H9 (cell line): ENCODE results near the gene ITK. TPM values are rescaled to one million over a fixed set of nuclear protein-coding genes. Genes with fewer than 3 reads are reported as not detected.

Experiments
- DNase-seq: peaks from one replicate; pipeline ENCODE4 v3.0.0-alpha.2; 2017
- H2AFZ ChIP-seq: one replicate; pipeline ENCODE4 v1.6.1; 2013; ENCODE audit warnings: mild to moderate bottlenecking, low read length, control low read depth, moderate library complexity
- H2AK5ac ChIP-seq: 2 replicates; pipeline ENCODE4 v1.6.1; 2013; ENCODE audit warnings: low read length, control low read depth, mixed read lengths; ENCODE audit not compliant: insufficient read length
- H2BK120ac ChIP-seq: one replicate; pipeline ENCODE4 v1.6.1; 2013; ENCODE audit warnings: low read depth, mild to moderate bottlenecking, low read length, control low read depth, inconsistent platforms; ENCODE audit not compliant: poor library complexity, severe bottlenecking
- H2BK12ac ChIP-seq: 2 replicates; pipeline ENCODE4 v1.6.1; 2013; ENCODE audit warnings: low read length, control low read depth, mixed read lengths, low read depth; ENCODE audit not compliant: insufficient read length
- H2BK15ac ChIP-seq: 2 replicates; pipeline ENCODE4 v1.6.1; 2013; ENCODE audit warnings: low read depth, low read length, control low read depth
- H2BK20ac ChIP-seq: one replicate; pipeline ENCODE4 v1.6.1; 2013; ENCODE audit warnings: low read depth, mild to moderate bottlenecking, low read length, control low read depth, inconsistent platforms; ENCODE audit not compliant: poor library complexity, severe bottlenecking
- H2BK5ac ChIP-seq: 2 replicates; pipeline ENCODE4 v1.6.1; 2013; ENCODE audit warnings: low read length, control low read depth, mixed read lengths; ENCODE audit not compliant: insufficient read length
- H3K14ac ChIP-seq: 2 replicates; pipeline ENCODE4 v1.6.1; 2013; ENCODE audit warnings: low read length, control low read depth; ENCODE audit not compliant: insufficient read depth
- H3K18ac ChIP-seq: 2 replicates; pipeline ENCODE4 v1.6.1; 2013; ENCODE audit warnings: low read depth, mild to moderate bottlenecking, mixed read lengths, low read length, control low read depth; ENCODE audit not compliant: insufficient read length
- H3K23ac ChIP-seq: 2 replicates; pipeline ENCODE4 v1.6.1; 2013; ENCODE audit warnings: low read length, control low read depth, mixed read lengths, low read depth; ENCODE audit not compliant: insufficient read length
- H3K23me2 ChIP-seq: 2 replicates; pipeline ENCODE4 v1.6.1; 2013; ENCODE audit warnings: low read depth, mild to moderate bottlenecking, mixed read lengths, low read length, control low read depth; ENCODE audit not compliant: insufficient read length, poor library complexity, severe bottlenecking
- H3K27ac ChIP-seq: 2 replicates; pipeline ENCODE4 v1.5.1; 2013; ENCODE audit warnings: low read length, control low read depth, mixed read lengths, low read depth; ENCODE audit not compliant: insufficient read length
- H3K27me3 ChIP-seq: 2 replicates; pipeline ENCODE4 v1.6.1; 2013; ENCODE audit warnings: low read length, control low read depth, inconsistent platforms; ENCODE audit not compliant: insufficient read depth
- H3K4ac ChIP-seq: 2 replicates; pipeline ENCODE4 v1.6.1; 2013; ENCODE audit warnings: low read depth, mild to moderate bottlenecking, control low read depth, inconsistent platforms, low read length, moderate library complexity
- H3K4me1 ChIP-seq: 2 replicates; pipeline ENCODE4 v1.6.1; 2013; ENCODE audit warnings: low read length, control low read depth, inconsistent platforms; ENCODE audit not compliant: insufficient read depth
- H3K4me2 ChIP-seq: 2 replicates; pipeline ENCODE4 v1.6.1; 2013; ENCODE audit warnings: low read length, control low read depth, mixed read lengths; ENCODE audit not compliant: insufficient read length, insufficient read depth
- H3K56ac ChIP-seq: 2 replicates; pipeline ENCODE4 v1.6.1; 2013; ENCODE audit warnings: low read depth, mild to moderate bottlenecking, mixed read lengths, low read length, control low read depth; ENCODE audit not compliant: insufficient read length
- H3K79me1 ChIP-seq: 2 replicates; pipeline ENCODE4 v1.6.1; 2013; ENCODE audit warnings: low read depth, mild to moderate bottlenecking, moderate library complexity, low read length, control low read depth, inconsistent platforms; ENCODE audit not compliant: insufficient read depth, poor library complexity, severe bottlenecking
- H3K79me2 ChIP-seq: 2 replicates; pipeline ENCODE4 v1.6.1; 2013; ENCODE audit warnings: low read length, control low read depth, inconsistent platforms; ENCODE audit not compliant: insufficient read depth
- H3K9ac ChIP-seq: 2 replicates; pipeline ENCODE4 v1.6.1; 2013; ENCODE audit warnings: low read length, control low read depth, mixed read lengths; ENCODE audit not compliant: insufficient read length; ENCODE audit errors: extremely low read depth
- H3K9me3 ChIP-seq: one replicate; pipeline ENCODE4 v1.6.1; 2013; ENCODE audit warnings: low read depth, low read length, inconsistent platforms; ENCODE audit not compliant: control insufficient read depth
- H3T11ph ChIP-seq: one replicate; pipeline ENCODE4 v1.6.1; 2013; ENCODE audit warnings: mild to moderate bottlenecking, low read length, control low read depth, inconsistent platforms
- H4K20me1 ChIP-seq: one replicate; pipeline ENCODE4 v1.6.1; 2013; ENCODE audit not compliant: control insufficient read depth, insufficient read length, insufficient read depth
- H4K5ac ChIP-seq: 2 replicates; pipeline ENCODE4 v1.6.1; 2013; ENCODE audit warnings: low read depth, mild to moderate bottlenecking, mixed read lengths, low read length, control low read depth; ENCODE audit not compliant: insufficient read length
- H4K8ac ChIP-seq: replicated peaks from 2 replicates; pipeline ENCODE4 v1.6.1; 2013; ENCODE audit warnings: low read length, control low read depth, mixed read lengths, low read depth; ENCODE audit not compliant: insufficient read length
- H4K91ac ChIP-seq: 2 replicates; pipeline ENCODE4 v1.6.1; 2013; ENCODE audit warnings: low read depth, mild to moderate bottlenecking, moderate library complexity, mixed read lengths, low read length, control low read depth; ENCODE audit not compliant: insufficient read length
- H3K27ac Mint-ChIP-seq, 3 experiments: 2 replicates in 2 of 3; 3 replicates in 1 of 3; pipeline ENCODE4 v1.8.0; 2020 to 2021; ENCODE audit warnings: mixed read lengths in 3 of 3, mild to moderate bottlenecking in 1 of 3, moderate library complexity in 1 of 3
- H3K27me3 Mint-ChIP-seq: 2 replicates; pipeline ENCODE4 v1.8.0; 2021; ENCODE audit warnings: low read depth, mild to moderate bottlenecking, moderate library complexity, mixed read lengths
- H3K36me3 Mint-ChIP-seq, 3 experiments: 2 replicates in 2 of 3; 3 replicates in 1 of 3; pipeline ENCODE4 v1.8.0; 2020 to 2021; ENCODE audit warnings: low read depth in 3 of 3, mixed read lengths in 3 of 3; ENCODE audit not compliant: insufficient read depth in 1 of 3
- H3K4me1 Mint-ChIP-seq, 2 experiments: 2 replicates each; pipeline ENCODE4 v1.8.0; 2020; ENCODE audit warnings: mixed read lengths in 2 of 2
- H3K4me3 Mint-ChIP-seq, 2 experiments: 2 replicates in 1 of 2; 3 replicates in 1 of 2; pipeline ENCODE4 v1.8.0; 2020 to 2021; ENCODE audit warnings: mild to moderate bottlenecking in 2 of 2, mixed read lengths in 2 of 2, moderate library complexity in 1 of 2
- H3K9me3 Mint-ChIP-seq, 2 experiments: 2 replicates in 1 of 2; 3 replicates in 1 of 2; pipeline ENCODE4 v1.8.0; 2020; ENCODE audit warnings: mild to moderate bottlenecking in 2 of 2, mixed read lengths in 2 of 2, moderate library complexity in 1 of 2
- WGBS: extraction: QIAGEN DNeasy Blood & Tissue Kit; methylation state at CpG from one replicate; pipeline ENCODE4 v1.1.7; 2013; ENCODE audit warnings: missing lambda C conversion rate, low lambda C conversion rate, mixed read lengths; ENCODE audit not compliant: insufficient read length; ENCODE audit errors: extremely low coverage; 5-methylcytosine and 5-hydroxymethylcytosine counted together
- total RNA-seq: library from RNA; stranded (reverse); gene quantifications from 2 replicates; pipeline ENCODE4 v1.2.1, GENCODE V29; 2021
- TF ChIP-seq, protein P1 (sequence below): fragments of 200-600 bp; sonication (generic); conservative IDR thresholded peaks from 3 replicates; pipeline ENCODE4 v1.8.0; 2021; ENCODE audit warnings: antibody characterized with exemption, mild to moderate bottlenecking

Gene ITK
- total RNA-seq, 1 experiment from 2014 or later = 0.22 TPM

DNA sequence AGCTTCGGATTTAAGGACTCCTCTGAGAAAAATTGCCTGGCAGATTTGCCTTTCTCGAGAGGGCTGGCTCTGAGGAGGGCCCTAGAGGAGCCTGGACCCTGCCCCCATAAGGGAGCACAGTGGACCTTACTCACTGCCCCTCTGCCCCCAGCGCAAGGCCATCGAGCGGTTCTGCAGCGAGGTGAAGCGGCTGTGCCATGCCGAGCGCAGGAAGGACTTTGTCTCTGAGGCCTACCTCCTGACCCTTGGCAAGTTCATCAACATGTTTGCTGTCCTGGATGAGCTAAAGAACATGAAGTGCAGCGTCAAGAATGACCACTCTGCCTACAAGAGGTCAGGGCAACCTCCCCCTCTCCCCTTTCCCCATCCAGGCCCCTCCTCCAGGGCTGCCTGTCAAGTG is 119.9 kb downstream of the ITK start:
- no peak overlapping the region for H3K18ac ChIP-seq
- no peak overlapping the region for H2AFZ ChIP-seq
- no peak overlapping the region for H3T11ph ChIP-seq
- Mint-ChIP-seq H3K4me3 (no peak overlapping the region), H3K27me3 (no peaks in the 10 kb centered on the region), H3K9me3 (no peaks in the 10 kb centered on the region), H3K4me1 (no peaks in the 10 kb centered on the region), H3K27ac (peak overlapping the region in 1 of 3 experiments; percentile 82; a peak in 1 of 7 replicates), H3K36me3 (peaks cover 5 to 72% (median 30%) of the 10 kb centered on the region in 3 experiments; a peak in 6 of 7 replicates)
- no peak overlapping the region for H2BK5ac ChIP-seq
- no peaks in the 10 kb centered on the region for H3K9me3 ChIP-seq
- DNase-seq = no peak
- H3K27ac ChIP-seq = no peak overlapping the region
- H3K56ac ChIP-seq = no peak overlapping the region
- no peak overlapping the region for H2BK20ac ChIP-seq
- H3K79me2 ChIP-seq = no peaks in the 10 kb centered on the region
- no peak overlapping the region for H2BK120ac ChIP-seq
- no peak overlapping the region for H3K4ac ChIP-seq
- H3K4me1 ChIP-seq = no peaks in the 10 kb centered on the region
- H4K5ac ChIP-seq = no peak overlapping the region
- H3K23ac ChIP-seq = no peak overlapping the region
- no peaks in the 10 kb centered on the region for H3K27me3 ChIP-seq
- H3K9ac ChIP-seq = no peak overlapping the region
- no peak overlapping the region for H4K8ac ChIP-seq
- H3K14ac ChIP-seq = no peak overlapping the region
- H2BK15ac ChIP-seq = no peak overlapping the region
- no peak overlapping the region for H4K91ac ChIP-seq
- no peaks in the 10 kb centered on the region for H4K20me1 ChIP-seq
- H3K4me2 ChIP-seq = no peak overlapping the region
- no peaks in the 10 kb centered on the region for H3K79me1 ChIP-seq
- H3K23me2 ChIP-seq = no peaks in the 10 kb centered on the region
- TF ChIP-seq, protein P1, sequence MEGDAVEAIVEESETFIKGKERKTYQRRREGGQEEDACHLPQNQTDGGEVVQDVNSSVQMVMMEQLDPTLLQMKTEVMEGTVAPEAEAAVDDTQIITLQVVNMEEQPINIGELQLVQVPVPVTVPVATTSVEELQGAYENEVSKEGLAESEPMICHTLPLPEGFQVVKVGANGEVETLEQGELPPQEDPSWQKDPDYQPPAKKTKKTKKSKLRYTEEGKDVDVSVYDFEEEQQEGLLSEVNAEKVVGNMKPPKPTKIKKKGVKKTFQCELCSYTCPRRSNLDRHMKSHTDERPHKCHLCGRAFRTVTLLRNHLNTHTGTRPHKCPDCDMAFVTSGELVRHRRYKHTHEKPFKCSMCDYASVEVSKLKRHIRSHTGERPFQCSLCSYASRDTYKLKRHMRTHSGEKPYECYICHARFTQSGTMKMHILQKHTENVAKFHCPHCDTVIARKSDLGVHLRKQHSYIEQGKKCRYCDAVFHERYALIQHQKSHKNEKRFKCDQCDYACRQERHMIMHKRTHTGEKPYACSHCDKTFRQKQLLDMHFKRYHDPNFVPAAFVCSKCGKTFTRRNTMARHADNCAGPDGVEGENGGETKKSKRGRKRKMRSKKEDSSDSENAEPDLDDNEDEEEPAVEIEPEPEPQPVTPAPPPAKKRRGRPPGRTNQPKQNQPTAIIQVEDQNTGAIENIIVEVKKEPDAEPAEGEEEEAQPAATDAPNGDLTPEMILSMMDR = no peak
- no peak overlapping the region for H2AK5ac ChIP-seq
- WGBS = no CpG with 5 or more reads among the region's 10 CpGs
- H2BK12ac ChIP-seq = no peak overlapping the region
